Thyroid gland (tissue), 4 donors: ENCODE data around the gene RHOT1.

Experiments used
- CTCF ChIP-seq, 6 experiments: fragments of 200-600 bp in 3 of 6; fragments of 450-650 bp in 3 of 6; sonication (generic) in 3 of 6; IDR thresholded peaks; one replicate each; pipeline ENCODE4 v1.5.1; 2016 to 2019; ENCODE audit warnings: antibody characterized with exemption in 6 of 6, mild to moderate bottlenecking in 2 of 6, inconsistent platforms in 1 of 6, moderate library complexity in 1 of 6
- POLR2A ChIP-seq, 2 donors: fragments of 450-650 bp; IDR thresholded peaks; one replicate each; pipeline ENCODE4 v1.6.1; 2017; ENCODE audit warnings: antibody characterized with exemption in 2 of 2, mild to moderate bottlenecking in 2 of 2, moderate library complexity in 1 of 2

GRCh38 chr17:32123782-32124181 is 18.5 kb upstream of the RHOT1 start:
- TF ChIP-seq CTCF (IDR thresholded peaks at IDR 0.05) (no peak), POLR2A (IDR thresholded peaks at IDR 0.05) (no peak)
